NCI-H1048 (cell line): ENCODE measurements around the gene ABLIM3.

ENCODE experiments used
- DNase-seq: peaks from one replicate; lab custom pipeline; 2025; lab: John Stamatoyannopoulos, UW

The ABLIM3 gene

GRCh38 chr5:149133795-149134777 is 7.2 kb upstream of the ABLIM3 start:
- no peak for DNase-seq

GRCh38 chr5:149134778-149135500 is 6.4 kb upstream of the ABLIM3 start:
- DNase-seq = no peak

GRCh38 chr5:149135536-149136201 is 5.6 kb upstream of the ABLIM3 start:
- no peak for DNase-seq

- no peak for DNase-seq
Measured at GRCh38 chr5:149138182-149138923, 2.9 kb upstream of the ABLIM3 start.

- no peak for DNase-seq
Measured at GRCh38 chr5:149140197-149141002, 893 bp upstream of the ABLIM3 start.

GRCh38 chr5:149141957-149142851 is 911 bp downstream of the ABLIM3 start:
- no peak for DNase-seq

- DNase-seq = no peak
Measured at GRCh38 chr5:149143470-149143869, 2.2 kb downstream of the ABLIM3 start.

GRCh38 chr5:149144637-149145036 is 3.3 kb downstream of the ABLIM3 start:
- DNase-seq = no peak

- no peak for DNase-seq
Measured at GRCh38 chr5:149145138-149145537, 3.8 kb downstream of the ABLIM3 start.

GRCh38 chr5:149147676-149148075 is 6.4 kb downstream of the ABLIM3 start:
- DNase-seq = no peak

GRCh38 chr5:149149942-149150341 is 8.6 kb downstream of the ABLIM3 start:
- no peak for DNase-seq

- DNase-seq = no peak
Measured at GRCh38 chr5:149150457-149150856, 9.2 kb downstream of the ABLIM3 start.

- no peak for DNase-seq
Measured at GRCh38 chr5:149151717-149152116, 10.4 kb downstream of the ABLIM3 start.

- DNase-seq = no peak
Measured at GRCh38 chr5:149152317-149152746, 11.0 kb downstream of the ABLIM3 start.

- DNase-seq = no peak
Measured at GRCh38 chr5:149153193-149153750, 12.0 kb downstream of the ABLIM3 start.

- no peak for DNase-seq
Measured at GRCh38 chr5:149153751-149154610, 12.7 kb downstream of the ABLIM3 start.

- no peak for DNase-seq
Measured at GRCh38 chr5:149154650-149155049, 13.4 kb downstream of the ABLIM3 start.

- no peak for DNase-seq
Measured at GRCh38 chr5:149156435-149157083, 15.3 kb downstream of the ABLIM3 start.
